Limb (tissue), 2 donors: Measurements from ENCODE around the gene SEMA5A.

Source experiments
- DNase-seq, 2 donors: peaks; one replicate each; pipeline ENCODE4 v3.0.0-alpha.2; 2016; ENCODE audit errors: extremely low spot score in 2 of 2

SEMA5A gene

DNA sequence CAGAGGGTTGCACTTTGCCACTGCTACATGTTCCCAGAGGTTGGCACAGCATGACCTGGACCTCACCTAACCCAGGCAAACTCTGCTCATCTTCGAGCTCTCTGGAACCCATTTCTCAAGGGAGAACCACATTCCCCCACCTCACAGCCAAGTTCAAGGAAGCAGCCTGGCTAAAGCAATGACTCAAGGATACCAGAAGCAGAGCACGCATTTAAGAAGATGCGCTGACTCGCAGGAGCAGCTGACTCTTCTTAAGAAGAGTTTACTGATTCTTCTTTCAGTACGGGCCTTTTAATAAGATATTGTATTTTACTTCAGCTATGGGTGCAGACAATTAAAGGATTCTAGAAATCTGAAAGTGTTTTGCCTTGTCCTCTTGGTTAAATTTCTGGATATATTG, 4.1 kb upstream of the SEMA5A start:
- DNase-seq, result no peak

DNA sequence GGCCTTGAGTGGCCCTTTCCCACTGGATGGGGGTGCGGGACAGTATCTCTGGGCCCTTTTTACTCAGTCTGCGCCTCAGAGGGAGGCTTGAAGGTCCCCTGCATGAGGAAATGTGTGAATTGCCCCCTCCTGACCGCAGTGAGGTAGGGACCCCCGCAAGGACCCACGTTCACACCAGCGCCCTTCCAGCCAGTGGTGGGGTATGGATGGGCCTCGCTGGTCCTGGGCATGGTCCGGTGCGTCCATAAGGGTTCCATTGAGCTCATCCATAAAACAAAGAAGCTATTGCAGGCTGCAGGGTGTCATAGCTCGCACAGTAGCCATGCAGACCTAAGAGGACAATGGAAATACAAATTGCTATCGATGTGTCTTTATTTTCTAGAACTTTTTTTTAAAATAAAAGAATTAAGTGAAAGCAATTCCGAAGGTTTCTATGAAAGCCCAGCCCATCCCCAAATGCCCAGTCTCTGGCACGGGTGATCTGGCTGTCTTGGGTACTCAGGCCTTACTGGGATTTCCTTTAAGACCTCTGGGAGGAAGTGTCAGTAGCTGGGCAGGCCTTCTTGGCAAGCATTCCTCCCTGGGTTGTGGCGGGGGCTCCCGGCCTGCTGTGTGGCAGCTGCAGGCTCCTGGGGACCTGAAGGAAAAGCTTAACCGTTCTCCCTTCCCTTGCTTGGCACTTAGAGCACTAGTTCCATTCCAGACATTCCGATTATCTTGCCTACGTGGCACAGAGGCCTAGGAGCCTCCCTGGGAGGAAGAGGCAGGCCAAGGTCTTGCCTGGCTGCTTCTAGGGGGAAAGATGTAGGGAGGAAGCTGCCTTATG, 1.5 kb upstream of the SEMA5A start:
- peak; percentile 67 to 69 for DNase-seq

DNA sequence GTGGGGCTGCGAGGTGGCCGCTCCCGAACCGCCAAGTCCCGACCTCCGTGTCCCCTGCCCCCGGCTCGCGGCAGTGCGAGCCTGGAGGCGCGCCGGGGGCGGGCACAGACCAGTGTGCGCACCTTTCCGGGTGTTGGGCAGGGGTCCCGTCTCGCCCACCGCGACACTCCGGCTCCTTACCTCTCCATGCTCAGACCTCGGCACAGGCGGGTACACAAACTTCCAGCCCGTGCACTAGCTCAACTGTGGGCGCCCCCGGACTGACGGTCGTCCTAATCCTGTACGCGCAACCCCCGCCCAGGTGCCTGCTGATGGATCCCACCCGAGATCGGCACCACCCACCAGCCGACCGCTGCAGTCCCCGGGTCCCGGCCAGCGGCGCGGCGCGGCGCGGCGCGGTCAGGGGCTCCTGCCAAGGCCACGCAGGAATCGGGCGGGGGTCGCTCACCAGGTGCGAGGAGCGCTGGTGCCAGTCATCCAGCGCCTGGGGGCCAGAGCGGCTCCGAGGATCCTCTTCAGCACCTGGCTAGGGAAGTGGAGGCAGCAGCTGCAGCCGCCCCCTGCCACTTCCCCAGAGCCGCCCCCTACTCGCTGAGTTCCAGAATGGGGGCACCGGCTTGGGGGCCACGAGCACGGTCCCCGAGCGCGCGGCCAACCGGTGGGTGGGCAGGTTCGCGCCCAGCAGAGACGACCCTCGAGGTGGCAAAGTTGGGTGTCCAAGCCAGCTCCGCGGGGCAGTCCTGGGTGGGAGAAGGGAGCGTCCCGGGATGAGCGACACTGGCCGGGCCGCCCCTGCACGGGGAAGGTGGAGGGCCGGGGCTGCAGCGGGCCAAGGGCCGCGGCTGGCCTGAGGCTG, 511 bp downstream of the SEMA5A start:
- DNase-seq, result peak in 1 of 2 donors; percentile 69

DNA sequence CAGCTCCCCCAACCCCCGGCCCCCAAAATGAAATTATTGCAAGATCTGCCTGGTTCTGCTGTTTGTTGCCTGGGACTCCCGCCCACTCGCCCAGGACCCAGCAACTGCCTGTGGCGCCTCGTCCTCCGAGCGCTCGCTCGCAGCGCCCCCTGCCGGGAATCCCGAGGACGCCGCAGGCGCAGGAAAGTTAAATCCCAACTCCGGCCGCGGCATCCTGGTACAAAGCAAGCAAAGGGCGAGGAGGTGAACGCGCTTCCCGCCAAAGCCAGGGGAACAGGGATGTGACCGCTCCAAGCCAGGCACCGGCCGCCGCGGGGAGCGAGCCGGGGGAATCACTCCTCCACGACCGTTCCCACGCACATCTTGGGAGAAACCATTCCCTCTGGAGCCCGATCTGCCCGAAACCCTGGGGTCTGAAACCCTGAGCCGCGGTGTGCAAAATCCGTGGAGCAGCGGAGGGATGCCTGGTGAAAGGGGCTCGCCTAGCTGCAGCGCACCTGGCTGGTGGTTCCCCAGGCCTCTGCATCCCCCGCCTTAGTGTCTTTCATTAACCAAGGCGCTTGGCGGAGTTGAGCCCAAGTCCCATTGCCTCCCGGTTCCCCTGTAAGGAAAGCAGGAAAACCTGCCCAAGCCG, 1.3 kb downstream of the SEMA5A start:
- DNase-seq, result peak; percentile 90 to 92

DNA sequence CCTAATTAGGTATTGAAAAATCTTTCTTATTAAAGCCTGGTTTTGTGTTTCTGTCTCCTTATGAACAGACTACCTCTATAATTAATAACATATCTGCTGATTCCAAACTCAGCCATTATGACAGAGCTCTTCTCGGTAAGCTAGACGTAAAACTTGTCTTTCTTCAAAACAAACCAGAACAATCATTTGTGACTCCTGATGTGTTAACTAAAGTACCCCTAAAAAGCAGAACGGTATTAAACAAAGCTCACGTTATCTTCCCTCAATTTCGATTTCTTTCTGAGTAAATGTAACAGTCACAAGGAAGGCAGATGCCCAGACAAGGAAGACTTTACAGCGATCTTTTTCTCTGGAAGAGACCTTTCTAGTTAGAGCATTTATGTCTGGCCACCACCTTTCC, 1.8 kb downstream of the SEMA5A start:
- DNase-seq, result no peak

DNA sequence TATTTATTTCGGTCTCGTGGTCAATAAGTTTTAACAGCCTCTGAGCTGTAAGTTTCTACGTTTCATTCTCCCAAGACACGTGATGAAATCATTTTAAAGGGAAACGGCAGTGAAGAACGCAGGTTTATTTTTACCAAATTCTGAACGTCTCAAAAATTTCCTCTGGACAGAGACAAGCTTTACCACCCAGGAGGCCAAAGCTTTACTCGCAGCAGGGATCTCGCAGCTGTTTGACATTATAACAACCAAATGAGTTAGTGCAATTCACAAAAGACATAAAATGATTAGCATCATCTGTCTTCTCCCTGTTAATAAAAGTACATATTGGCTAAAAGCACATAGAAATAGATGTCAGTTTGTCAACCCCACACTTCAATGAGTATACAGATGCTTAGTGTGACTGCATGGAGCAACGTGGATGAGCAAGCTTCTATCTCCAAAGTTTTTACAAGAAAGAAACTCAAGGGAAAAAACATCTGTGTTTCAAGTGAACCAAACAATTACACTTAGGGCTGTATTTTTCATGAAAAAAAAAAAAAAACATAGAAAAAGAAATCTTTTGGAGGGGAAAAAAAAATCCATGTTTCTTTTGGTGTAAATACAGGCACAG, 2.5 kb downstream of the SEMA5A start:
- DNase-seq, result peak in 1 of 2 donors; percentile 30

DNA sequence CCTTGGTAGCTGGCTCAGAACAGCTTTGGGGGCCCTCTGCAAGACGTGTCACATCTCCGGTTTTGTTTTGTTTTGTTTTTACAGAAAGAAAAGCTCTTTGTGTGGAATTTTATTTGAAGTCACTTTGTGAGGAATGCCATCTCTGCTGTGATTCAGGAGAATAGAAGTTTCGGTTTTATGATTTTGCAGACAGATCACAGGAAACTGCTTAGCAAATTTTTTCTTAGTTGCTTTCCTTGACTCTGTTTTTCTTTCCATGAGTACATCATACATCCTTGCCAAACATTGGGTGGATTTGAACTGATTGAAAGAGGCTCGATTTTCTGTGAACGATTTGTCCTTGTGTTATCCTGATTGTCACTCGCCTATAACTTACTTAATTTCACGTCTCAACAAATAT, 5.1 kb downstream of the SEMA5A start:
- DNase-seq, result no peak

DNA sequence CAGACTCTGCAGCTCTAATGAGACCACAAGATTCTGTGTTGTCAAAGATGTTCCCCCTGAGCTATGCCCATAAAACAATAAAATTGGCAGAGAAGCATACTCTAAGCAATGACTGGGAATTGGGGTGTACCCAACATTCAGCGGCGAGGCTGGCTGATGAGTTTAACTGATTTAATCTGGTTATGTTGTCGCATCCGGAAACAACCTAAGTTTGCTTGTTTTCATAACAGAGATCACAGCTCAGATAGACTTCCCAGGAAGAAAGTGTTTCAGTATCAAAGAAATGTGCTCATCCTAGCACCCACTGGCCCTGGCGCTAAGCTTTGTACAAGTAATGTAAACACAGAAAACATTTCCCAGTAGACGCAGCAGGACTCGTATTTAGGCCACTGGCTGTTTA, 7.4 kb downstream of the SEMA5A start:
- no peak for DNase-seq

DNA sequence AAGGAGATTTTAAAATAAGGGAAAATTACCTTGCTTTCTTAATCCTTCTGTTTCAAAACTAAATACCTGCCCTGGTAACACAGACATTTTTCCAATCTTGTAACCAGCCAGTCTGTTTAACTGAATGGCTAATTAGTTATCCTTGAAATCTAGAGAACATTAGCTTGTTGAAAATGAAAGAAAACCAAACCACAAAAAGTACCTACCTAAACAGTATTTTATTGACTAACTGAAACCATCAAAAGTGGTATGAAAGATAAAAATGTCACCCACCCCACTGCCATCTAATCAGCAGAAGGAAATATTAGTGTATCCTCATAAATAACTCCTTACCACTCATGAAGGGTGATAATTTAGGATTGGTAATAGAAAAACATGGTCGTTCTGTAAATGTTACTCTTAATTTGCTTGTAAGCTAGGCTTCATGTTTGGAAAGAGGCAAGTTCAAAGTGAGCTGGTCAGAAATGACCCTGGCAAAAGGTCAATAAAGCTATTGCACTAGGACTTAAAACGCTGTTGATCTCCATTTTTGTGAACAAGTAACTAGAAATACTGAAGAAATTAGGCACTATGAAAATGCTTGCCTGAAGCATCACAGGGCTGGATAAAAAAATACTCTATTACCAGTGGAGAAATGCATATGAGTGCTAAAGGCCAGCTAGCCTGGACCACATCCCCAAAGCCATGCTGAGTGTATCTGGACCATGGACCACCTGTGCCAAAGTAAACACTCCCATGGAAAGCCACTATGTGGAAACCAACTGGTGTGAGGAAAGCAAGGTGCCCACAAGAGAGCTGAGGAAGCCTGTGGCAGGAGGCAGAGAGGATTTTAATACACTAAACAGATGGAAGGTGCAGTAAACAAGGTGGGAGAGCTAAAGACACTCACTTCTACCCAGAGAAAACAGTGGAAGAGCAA, 8.4 kb downstream of the SEMA5A start:
- no peak for DNase-seq

DNA sequence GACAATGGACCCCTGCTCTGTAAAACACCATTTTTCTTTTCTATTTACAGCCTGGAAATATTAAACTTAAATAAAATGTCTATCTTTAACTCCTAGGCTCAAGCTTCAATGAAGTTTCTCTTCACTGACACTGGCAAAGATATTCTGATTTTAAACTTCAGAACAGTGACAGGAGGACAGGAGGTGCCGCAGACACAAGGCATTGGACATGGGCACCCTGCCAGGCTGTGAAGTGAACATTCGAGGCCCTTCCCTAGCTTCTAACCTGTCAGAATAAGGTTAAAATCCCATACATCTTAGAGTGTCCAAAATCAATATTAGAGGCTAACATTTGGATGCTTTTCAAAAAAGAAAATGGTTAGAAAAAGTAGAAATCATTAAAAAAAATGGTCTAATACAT, 9.2 kb downstream of the SEMA5A start:
- DNase-seq, result no peak

DNA sequence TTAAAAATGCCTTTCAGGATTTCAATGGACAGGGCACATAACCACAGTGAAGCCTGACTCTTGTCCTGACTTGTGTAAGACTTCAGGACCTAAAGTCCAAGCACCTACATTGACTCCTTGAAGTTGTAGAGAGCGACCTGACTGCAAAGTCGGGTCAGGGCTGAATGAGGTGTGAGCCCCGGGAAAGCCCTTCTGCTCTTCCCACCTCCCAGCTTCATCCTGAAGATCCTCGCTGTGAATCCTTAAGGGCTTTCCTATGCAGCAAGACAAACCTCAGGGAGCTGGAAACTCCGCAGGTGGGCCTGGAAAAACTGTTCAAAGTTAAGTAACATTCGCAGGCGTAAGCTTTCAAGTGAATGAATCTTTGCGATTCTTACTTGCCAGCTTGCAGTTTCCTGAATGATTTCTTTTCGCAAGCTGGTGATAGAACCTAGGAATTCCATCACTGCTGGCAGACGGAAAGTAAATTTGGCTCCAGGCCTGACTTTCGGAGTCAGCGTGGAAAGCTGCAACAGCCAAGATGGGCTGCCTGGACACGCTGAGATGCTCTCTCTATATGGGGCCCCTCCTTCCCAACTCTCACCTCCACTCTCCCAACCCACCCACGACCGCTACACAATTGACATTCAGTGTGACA, 10.9 kb downstream of the SEMA5A start:
- peak; percentile 39 to 50 for DNase-seq

DNA sequence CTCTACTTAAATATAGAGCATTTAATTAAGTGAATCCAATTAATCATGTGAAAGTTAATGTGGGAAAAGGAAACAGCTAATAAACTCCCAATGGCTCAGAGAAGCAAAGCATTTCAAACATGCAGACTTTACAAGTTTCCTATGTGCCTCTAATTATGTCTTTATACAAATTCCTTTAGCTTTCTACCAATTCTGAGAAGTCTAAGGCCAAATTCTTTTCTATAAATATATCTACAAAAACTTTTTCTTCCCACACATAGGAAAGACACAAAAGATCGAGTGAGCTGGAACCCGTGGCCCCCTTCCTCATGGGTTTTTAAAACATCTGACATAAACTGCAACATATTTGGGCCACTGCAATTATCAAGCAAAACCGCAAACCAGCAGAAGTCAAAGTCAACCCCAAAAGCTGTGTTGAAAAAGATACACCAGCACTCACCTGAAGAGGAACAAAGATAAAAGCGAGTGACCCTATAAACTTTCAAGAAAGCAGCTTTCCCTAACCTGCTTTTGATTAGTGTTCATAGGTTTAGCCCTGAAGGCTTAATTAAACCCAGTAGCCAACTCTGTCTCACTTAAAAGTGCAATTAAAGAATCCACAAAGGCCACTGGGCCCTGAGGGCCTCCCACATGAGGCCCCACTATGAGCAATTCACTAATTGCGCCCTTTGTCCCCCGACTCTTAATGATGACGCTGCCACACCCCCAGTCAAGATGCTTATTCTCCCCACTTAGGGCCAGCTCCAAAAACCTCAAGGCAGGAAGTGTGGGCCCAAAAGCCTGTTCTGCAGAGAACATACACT, 12.1 kb downstream of the SEMA5A start:
- no peak for DNase-seq

DNA sequence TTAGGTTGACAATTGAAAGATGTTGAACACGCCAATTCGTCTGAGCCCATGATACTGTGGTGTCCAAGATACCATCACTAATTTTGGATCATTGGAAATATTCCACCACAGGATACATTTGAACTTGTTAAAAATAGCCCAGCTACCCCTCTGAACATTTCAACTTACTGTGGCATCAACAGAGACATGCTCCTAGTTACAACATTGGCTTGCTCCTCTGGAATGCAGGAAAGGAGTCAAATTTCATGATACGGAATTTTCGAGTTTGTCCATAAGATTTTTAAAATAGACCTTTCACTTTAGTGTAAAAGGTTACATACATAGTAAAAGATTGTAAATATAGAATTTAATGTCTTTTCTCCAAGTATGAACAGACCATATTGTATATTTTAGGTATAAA, 12.8 kb downstream of the SEMA5A start:
- DNase-seq, result peak in 1 of 2 donors; percentile 23

DNA sequence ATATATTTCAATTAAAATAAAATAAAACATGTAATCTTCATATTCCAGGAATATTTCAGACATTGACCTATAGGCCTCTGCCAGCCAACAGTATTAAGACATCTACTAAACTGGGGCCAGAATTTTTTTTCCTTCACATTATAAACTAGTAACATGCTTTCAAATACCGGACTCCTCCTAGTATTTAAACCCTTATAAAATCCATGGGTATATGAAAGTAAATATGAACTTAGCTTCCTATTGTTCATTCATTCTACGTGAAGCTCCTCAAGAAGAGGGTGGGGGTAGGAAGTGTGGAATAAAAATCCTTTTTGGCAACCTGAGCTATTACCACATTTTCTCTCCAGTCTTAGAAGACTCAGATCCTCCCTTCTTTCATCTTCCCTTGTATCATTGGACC, 16.4 kb downstream of the SEMA5A start:
- DNase-seq, result no peak

DNA sequence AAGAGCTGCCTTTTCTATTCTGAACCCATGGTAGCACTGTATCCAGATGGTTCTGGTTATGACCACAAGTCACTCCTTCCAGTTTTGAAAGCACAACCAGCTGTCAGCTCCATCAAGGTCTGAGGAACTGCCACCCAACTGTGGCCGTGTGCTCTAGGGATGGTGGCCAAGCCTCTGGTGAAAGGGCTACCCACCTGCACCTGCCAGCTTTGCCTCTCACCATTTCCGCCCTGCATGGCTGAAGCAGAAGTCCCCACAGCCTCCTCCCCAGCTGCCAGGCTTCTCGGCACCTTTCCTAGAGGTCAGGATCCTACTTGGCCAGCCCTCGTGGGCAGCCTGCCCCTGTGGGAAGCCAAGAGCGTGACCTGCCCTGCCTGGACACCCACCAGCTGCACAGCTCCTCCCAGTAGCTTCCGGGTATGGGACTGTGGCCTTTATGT, 16.8 kb downstream of the SEMA5A start:
- DNase-seq, result no peak

DNA sequence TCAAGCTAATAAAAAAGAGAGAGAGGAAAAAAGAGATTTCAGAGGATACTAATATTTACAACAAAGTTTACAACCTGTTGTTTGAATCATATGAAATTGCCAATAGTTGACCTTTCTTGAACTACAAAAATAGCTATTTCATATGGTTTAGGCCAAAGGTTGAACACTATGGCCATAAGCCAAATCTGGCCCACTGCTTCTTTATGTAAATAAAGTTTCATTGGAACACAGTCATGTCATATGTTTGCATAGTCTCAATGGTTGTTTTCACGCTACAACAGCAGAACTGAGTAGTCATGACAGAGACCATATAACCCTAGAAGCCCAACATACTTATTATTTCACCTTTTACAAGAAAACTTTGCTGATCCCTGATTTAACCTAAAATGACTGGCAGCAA, 20.9 kb downstream of the SEMA5A start:
- no peak for DNase-seq

DNA sequence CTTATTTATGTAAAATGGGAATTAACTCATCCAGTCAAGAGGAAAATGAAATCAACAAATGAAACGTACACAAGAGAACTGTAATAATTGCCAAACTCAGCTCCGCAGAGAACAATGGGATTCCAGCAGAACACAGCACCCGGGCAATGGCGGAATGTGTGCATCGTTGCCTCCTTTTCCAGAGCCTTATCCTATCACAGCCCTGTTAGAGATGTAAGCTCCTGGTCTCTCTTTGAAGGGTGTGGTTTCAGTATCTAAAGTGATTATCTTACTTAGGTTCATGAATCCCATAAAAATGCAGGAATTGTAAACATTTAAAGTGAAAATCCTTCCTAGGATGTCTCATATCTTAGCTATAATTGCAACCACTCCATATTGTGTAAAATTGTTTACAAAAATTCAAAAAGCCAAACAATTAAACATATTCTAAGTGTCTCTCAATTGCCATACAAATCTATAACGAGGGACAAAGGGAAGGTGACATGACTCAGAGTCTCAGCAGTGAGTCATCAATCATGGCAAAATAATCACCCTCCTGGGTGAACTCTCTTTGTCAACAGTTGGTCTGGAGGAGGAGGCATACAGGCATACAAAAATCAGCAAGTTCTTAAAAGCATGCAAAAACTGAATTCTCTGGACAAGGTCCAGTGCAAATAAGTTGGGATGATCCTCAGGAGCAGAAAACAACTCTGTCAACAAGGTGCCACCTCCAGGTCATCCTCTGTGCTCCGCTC, 22.6 kb downstream of the SEMA5A start:
- DNase-seq, result no peak

DNA sequence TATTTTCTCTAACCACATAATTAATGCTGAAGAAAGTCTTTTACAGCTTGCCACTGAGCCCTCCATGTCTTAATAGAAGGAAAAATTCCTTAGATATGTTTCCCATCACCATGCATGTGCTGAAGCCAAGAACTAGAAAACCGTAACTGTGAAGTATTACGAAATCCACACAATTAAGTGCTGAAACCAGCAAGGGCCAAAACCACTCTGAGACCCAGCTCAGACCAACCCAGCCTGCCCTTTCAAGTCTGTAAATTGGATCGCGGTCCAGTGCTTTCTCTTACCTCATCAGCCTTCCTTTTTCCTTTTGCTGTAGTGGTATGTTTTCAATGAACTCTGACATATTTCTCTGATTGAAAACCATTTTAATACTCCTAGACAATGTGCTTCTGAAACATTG, 26.3 kb downstream of the SEMA5A start:
- no peak for DNase-seq

DNA sequence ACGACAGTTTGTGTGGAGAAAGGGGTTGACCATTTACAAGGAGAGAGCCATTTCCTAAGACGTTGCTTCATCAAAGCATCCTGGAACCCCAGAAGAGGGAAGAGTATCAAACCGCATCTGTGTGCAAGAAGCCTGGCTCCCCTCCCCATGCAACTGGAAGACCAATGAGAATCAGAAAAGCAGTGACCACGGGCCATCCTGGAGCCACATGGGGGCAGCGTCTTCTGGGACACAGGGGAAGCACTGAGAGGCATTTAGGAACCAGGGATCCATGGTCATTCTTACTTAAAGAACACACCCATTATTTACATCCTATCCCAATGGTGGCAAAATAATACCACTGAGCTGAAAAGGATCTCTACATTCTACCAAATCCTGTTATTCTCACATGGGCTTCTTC, 29.3 kb downstream of the SEMA5A start:
- DNase-seq, result no peak
